GM19468 (cell line): ENCODE measurements around the gene MICALL1.

Experiments used
- ATAC-seq: cut with Tn5 transposase; IDR thresholded peaks from one replicate; pipeline ENCODE4 v1.9.1; 2021; ENCODE audit warnings: mild to moderate bottlenecking, moderate library complexity, moderate number of reproducible peaks; ENCODE audit not compliant: unreplicated experiment; ENCODE audit errors: extremely low read depth

MICALL1 gene

GRCh38 chr22:37904572-37905533, 1.2 kb upstream of the MICALL1 start:
- ATAC-seq: no peak

- no peak for ATAC-seq
Observed at GRCh38 chr22:37906364-37907008, 389 bp downstream of the MICALL1 start.

GRCh38 chr22:37907036-37907954, 1.2 kb downstream of the MICALL1 start:
- ATAC-seq: no peak

GRCh38 chr22:37909766-37910165, 3.7 kb downstream of the MICALL1 start:
- no peak for ATAC-seq

- ATAC-seq: no peak
Observed at GRCh38 chr22:37910890-37911672, 5.0 kb downstream of the MICALL1 start.

- no peak for ATAC-seq
Observed at GRCh38 chr22:37911697-37912096, 5.6 kb downstream of the MICALL1 start.

- ATAC-seq: no peak
Observed at GRCh38 chr22:37912171-37912570, 6.1 kb downstream of the MICALL1 start.

GRCh38 chr22:37913233-37913721, 7.2 kb downstream of the MICALL1 start:
- ATAC-seq: no peak

GRCh38 chr22:37916311-37916710, 10.2 kb downstream of the MICALL1 start:
- ATAC-seq: no peak

- no peak for ATAC-seq
Observed at GRCh38 chr22:37917874-37918548, 11.9 kb downstream of the MICALL1 start.

GRCh38 chr22:37918580-37919270, 12.6 kb downstream of the MICALL1 start:
- no peak for ATAC-seq

- no peak for ATAC-seq
Observed at GRCh38 chr22:37920126-37920525, 14.0 kb downstream of the MICALL1 start.

- no peak for ATAC-seq
Observed at GRCh38 chr22:37922191-37922590, 16.1 kb downstream of the MICALL1 start.

- ATAC-seq: no peak
Observed at GRCh38 chr22:37923927-37924326, 17.8 kb downstream of the MICALL1 start.

GRCh38 chr22:37924386-37925065, 18.4 kb downstream of the MICALL1 start:
- ATAC-seq: no peak

GRCh38 chr22:37925330-37925729, 19.2 kb downstream of the MICALL1 start:
- ATAC-seq: no peak

GRCh38 chr22:37925767-37926166, 19.7 kb downstream of the MICALL1 start:
- ATAC-seq: no peak

- ATAC-seq: no peak
Observed at GRCh38 chr22:37926358-37926757, 20.3 kb downstream of the MICALL1 start.
